Measurements from ENCODE around the gene NRSN1. TPM values are rescaled to one million over a fixed set of nuclear protein-coding genes. Genes with fewer than 3 reads are reported as not detected.

Gene NRSN1
- total RNA-seq, 1 donor, result not detected

GRCh38 chr6:24194978-24195700 is 69.1 kb downstream of the NRSN1 start:
- no peak for TF ChIP-seq CTCF (IDR thresholded peaks at IDR 0.05; ENCODE audit: insufficient read depth, low read length)
- H3K4me3 ChIP-seq (ENCODE audit: low read depth, low read length), result no peak overlapping the region
- DNase-seq (ENCODE audit: low read depth), result no peak

- no peak for TF ChIP-seq CTCF (IDR thresholded peaks at IDR 0.05; ENCODE audit: insufficient read depth, low read length)
- no peak for DNase-seq (ENCODE audit: low read depth)
These were observed 70.0 kb downstream of the NRSN1 start for GRCh38 chr6:24195836-24196597.

More at GRCh38 chr6:24195836-24196597, 70.0 kb downstream of the NRSN1 start:
- no peak overlapping the region for H3K4me3 ChIP-seq (ENCODE audit: low read depth, low read length)

Small RNA genes lying within 50 kb of the gene (small RNA-seq; reads per million reads assigned to genes)
- not detected for gene RF00218

Other genes with a start within 250 kb of the NRSN1 start
- gene DCDC2, start 231.8 kb downstream of the NRSN1 start, total RNA-seq (ENCODE audit: low replicate concordance), result not detected in 2 replicates

Data from fibroblast of the aortic adventitia (primary cell).